HG02973 (cell line): ENCODE results near the gene WAS.
"Not testable (repeated sequence)": the region's sequence is repeated elsewhere in the genome, so short reads cannot be mapped to it uniquely, and the experiment has no call there.

Experiments
- ATAC-seq: cut with Tn5 transposase; IDR thresholded peaks from one replicate; pipeline ENCODE4 v1.9.1; 2021; ENCODE audit warnings: moderate library complexity; ENCODE audit not compliant: unreplicated experiment

Gene WAS

DNA sequence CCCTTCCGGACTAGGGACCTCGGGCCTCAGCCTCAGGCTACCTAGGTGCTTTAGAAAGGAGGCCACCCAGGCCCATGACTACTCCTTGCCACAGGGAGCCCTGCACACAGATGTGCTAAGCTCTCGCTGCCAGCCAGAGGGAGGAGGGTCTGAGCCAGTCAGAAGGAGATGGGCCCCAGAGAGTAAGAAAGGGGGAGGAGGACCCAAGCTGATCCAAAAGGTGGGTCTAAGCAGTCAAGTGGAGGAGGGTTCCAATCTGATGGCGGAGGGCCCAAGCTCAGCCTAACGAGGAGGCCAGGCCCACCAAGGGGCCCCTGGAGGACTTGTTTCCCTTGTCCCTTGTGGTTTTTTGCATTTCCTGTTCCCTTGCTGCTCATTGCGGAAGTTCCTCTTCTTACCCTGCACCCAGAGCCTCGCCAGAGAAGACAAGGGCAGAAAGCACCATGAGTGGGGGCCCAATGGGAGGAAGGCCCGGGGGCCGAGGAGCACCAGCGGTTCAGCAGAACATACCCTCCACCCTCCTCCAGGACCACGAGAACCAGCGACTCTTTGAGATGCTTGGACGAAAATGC, at the start of gene WAS:
Gene WAS, plus strand, starts transcription at position 389 of the 572 bp plus-strand sequence. Its CDS starts 55 bp downstream, at position 444.
- peak; percentile 78 for ATAC-seq

DNA sequence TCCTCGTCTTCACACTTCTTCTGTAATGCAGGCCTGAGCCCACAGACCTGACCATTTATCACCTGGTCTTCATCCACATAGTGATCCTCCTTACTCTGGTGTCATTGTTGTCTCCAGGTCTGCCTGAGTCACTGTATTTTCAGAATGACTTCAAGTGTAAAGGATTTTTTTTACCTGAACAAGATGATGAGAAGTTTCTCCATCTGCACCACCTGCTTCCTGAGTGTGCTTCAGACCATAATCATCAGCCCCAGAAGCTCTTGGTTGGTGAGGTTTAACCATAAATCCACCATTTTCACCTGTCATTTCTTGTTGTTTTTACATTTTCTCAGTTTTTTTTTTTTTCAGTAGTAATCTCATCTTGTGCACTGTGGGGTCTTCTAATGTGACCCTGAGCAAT, 47.3 kb upstream of the WAS start:
- ATAC-seq = no peak

GRCh38 chrX:48636776-48637175, 46.8 kb upstream of the WAS start:
- ATAC-seq = no peak

GRCh38 chrX:48645669-48646068, 37.9 kb upstream of the WAS start:
- ATAC-seq = no peak

GRCh38 chrX:48648336-48648751, 35.3 kb upstream of the WAS start:
- no peak for ATAC-seq

DNA sequence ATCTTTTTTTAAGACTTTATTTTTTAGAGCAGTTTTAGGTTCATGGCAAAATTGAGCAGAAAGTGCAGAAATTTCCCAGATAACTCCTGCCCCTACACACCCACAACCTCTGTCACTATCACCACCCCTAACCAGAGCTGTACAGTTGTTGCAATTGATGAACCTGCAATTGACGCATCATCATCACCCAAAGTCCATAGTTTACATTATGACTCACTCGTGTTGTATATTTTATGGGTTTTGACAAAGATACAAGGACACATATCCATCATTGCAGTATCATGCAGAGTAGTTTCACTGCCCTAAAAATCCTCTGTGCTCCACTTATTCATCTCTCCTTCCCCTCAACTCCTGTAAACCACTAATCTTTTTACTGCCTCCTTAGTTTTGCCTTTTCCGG, 34.5 kb upstream of the WAS start:
- no peak for ATAC-seq

GRCh38 chrX:48652055-48652579, 31.5 kb upstream of the WAS start:
- not testable (repeated sequence) for ATAC-seq

DNA sequence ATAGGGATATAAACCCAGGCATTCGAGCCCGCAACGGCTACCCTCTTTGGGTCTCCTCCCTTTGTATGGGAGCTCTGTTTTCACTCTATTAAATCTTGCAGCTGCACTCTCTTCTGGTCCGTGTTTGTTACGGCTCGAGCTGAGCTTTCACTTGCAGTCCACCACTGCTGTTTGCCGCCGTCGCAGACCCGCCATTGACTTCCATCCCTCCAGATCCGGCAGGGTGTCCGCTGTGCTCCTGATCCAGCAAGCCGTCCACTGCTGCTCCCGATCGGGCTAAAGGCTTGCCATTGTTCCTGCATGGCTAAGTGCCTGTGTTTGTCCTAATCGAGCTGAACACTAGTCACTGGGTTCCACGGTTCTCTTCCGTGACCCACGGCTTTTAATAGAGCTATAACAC, 28.9 kb upstream of the WAS start:
- ATAC-seq = not testable (repeated sequence)

GRCh38 chrX:48659686-48660085, 23.9 kb upstream of the WAS start:
- ATAC-seq = not testable (repeated sequence)

DNA sequence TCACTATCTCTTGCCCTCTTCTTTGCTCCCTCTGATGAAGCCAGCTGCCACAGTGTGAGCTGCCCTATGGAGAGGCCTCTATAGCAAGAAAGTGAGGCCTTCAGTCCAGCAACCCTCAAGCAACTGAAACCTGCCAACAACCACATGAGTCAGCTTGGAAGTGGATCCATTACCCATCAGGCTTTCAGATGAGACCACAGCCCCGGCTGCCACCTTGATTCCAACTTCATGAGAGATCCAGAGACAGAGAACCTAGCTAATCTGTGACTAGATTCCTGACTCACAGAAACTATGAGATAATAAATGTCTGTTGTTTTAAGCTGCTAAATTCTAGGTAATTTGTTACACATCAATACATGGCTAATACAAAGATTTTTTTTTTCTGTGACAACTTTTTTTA, 20.4 kb upstream of the WAS start:
- ATAC-seq = no peak

DNA sequence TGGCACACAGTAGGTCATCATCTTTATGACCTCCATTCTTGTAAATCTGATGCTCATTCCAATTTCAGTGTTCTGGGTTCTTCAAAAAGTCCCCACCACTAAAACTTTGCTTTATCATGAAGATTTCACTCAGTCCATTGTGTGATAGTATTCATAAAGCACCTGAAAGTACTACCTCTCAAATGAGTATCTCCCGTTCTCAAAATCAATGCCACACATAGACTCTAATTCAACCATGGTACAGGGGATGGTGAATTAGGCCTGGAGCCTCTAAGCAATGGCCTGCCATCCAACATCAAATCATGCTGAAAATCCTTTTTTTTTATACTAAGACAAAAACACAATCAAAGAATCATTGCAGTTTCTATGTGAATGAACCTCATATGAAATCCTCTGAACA, 19.4 kb upstream of the WAS start:
- no peak for ATAC-seq

GRCh38 chrX:48665991-48666390, 17.6 kb upstream of the WAS start:
- ATAC-seq = no peak

GRCh38 chrX:48666649-48667048, 16.9 kb upstream of the WAS start:
- ATAC-seq = no peak

DNA sequence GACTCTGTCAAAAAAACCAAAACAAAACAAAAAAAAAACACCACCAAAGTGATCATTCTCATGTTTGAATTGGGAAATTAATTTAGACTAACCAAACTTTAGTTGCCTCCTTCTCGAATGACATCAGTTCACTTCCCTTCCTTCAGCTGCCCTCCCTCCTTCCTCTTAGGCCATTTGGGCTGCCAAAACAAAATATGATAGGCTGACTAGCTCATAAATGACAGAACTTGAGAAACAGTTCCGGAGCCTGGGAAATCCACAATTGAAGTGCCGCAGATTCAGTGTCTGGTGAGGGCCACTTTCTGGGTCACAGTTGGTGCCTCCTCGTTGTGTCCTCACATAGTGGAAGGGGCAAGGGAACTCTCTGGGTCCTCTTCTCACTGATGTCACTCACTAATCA, 16.1 kb upstream of the WAS start:
- ATAC-seq = no peak

DNA sequence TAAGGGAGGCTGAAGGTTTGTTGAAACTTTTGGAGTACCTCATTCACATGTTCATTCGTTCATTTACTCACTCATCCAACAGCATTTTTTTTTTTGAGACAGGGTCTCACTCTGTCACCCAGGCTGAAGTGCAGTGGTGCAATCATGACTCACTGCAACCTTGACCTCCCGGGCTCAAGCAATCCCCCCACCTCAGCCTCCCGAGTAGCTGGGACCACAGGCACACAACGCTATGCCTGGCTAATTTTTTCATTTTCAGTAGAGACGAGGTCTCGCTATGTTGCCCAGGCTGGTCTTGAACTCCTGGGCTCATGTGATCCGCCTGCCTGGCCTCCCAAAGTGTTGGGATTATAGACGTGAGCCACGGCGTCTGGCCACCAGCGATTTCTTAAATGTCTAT, 15.4 kb upstream of the WAS start:
- ATAC-seq = not testable (repeated sequence)

DNA sequence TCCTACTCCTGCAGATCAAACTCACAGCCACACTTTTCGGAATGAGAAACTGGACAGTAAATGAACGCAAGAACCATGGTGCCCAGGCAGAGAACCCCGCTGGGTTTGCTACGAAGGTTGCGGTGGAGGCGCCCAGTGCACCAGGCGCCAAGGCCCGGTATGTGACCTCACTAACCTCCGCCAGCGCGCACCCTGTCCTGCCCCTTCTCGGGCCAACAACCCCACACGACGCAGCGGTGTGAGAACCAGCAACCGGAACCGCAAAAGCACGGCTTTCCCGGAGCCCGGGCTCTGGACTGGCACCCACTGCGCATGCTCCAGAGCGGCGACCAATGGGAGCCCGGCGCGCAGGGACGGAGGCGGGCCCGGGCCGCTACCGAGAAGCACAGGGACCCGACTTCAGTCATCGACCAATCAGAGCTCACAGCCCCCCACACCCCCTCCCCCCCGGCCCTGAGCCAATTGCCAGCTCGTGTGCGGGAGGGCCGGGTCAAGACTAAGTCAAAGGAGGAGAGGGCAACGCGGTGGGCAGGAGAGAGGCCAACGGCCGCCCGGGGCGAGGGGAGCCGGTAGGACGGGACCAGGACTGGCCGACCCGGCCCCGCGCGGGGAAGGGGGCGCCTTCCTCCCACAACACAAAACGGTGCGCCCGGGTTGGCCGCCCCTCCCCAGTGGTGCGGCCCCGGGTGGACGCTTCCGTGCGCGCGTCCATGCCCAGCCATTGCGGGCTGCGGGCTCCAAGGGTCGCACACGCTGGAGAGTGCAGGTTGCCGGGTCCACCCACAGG, 7.3 kb upstream of the WAS start:
- peak; percentile 87 for ATAC-seq

DNA sequence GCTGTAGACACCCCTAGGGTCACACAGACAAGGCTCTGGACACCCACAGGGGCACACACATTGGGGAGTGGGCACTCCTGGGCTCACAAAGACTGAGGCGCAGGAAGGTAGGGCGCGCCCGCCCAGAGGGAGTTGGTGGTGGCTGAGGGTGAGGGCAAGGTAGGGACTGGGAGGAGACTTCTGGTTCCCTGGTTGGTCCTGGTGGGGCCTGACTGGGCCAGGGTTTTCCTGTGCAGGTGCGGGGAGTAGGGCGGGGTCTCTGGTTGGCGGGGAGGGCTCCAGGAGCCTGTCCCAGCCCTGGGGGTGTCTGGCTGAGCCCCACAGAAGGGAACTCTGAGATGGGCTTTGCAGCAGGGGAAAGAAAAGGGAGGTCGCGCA, 6.7 kb upstream of the WAS start:
- ATAC-seq = peak; percentile 14

DNA sequence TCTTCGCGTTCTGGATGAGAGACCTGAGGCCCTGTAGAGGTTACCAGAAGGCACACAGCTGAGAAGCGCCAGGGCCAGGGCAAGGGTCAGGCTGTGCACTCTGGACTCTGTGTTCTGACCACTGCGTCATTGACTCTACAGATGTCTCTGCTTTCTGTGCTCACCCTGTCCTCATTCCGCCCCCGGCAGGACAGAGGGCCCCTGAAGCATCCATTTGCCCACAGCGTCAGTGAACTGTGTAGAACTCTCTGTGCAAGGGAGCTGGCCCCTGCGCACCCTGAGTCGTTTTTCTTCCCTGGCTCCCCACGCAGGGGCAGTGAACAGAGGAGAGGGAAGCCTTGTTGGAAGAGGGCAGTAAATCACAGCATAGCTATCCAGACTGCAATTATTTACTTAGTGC, 6.1 kb upstream of the WAS start:
- no peak for ATAC-seq

DNA sequence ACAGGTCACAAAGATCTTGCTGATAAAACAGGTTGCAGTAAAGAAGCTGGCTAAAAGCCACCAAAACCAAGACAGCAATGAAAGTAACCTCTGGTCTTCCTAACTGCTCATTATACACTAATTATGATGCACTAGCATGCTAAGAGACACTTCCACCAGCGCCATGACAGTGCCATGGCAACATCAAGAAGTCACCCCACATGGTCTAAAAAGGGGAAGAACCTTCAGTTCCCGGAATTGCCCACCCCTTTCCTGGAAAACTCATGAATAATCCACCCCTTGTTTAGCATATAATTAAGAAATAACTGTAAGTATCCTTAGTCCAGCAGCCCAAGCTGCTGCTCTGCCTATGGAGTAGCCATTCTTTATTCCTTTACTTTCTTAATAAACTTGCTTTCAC, 3.1 kb upstream of the WAS start:
- not testable (repeated sequence) for ATAC-seq

DNA sequence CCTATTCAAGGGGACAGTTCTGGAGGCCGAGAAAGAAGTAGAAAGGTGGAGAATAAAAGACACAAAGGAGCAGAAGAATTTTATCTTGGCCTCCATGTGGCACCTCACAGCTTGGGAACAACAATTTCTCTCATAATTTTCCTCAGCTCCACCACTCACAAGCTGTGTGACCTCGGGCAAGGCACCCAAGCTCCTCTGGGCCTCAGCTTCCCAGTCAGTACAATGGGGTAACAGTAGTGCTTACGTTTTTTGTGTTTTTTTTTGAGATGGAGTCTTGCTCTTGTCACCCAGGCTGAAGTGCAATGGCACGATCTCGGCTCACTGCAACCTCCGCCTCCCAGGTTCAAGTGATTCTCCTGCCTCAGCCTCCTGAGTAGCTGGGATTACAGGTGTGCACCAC, 2.7 kb upstream of the WAS start:
- ATAC-seq = not testable (repeated sequence)

DNA sequence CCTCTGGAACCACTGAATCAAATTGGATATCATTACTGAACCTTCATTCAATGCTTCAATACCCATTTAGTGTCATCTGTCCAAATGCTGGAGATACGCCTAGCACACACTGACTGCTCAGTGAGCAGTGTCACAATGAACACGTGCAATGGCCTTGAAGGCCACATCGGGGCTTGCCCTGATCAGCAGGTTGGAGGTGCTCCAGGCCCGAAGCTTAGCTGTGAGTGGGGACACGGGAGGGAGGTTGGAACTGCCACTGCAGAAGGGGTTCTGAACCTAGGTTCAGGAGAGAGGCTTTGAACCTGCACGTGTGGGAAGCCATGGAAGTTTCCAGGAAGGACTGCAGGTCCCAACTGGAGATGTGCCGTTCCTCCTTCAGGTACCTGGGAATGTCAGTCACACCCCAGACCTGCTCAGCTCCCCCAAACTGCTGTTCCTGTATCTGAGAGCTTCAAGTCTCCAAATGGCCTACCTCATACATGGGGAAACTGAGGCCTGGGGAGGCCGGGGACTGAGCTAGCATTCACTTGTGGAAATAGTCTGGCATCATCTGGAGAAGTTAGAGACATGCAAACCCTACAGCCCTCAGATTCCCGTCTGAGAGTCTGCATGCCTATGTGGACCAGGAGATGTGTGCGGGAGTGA, 1.9 kb upstream of the WAS start:
- ATAC-seq = no peak

- not testable (repeated sequence) for ATAC-seq
These were observed 804 bp upstream of the WAS start for GRCh38 chrX:48682795-48683194.
